ENCODE results near the gene FAIM2. TPM values are rescaled to one million over a fixed set of nuclear protein-coding genes. Genes with fewer than 3 reads are reported as not detected.

FAIM2 gene
- total and polyA plus RNA-seq, 9 of the 15 experiments (the other 6 are each of a cell fraction or from before 2014, with no cell fraction given): 0.01 to 0.10 TPM; not detected in 7

GRCh38 chr12:49832836-49833421 is 70.8 kb downstream of the FAIM2 start (continued):
- TF ChIP-seq, protein P1, sequence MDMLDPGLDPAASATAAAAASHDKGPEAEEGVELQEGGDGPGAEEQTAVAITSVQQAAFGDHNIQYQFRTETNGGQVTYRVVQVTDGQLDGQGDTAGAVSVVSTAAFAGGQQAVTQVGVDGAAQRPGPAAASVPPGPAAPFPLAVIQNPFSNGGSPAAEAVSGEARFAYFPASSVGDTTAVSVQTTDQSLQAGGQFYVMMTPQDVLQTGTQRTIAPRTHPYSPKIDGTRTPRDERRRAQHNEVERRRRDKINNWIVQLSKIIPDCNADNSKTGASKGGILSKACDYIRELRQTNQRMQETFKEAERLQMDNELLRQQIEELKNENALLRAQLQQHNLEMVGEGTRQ (CRISPR knock-in tag; IDR thresholded peaks at IDR 0.05): no peak
- TF ChIP-seq ZNF75A (CRISPR knock-in tag; IDR thresholded peaks at IDR 0.05): no peak
- TF ChIP-seq ZNF589 (CRISPR knock-in tag; IDR thresholded peaks at IDR 0.05; ENCODE audit: low read depth): peak; percentile 78; the same call in 1 of the 2 replicates
- no peak for TF ChIP-seq ZNF561 (CRISPR knock-in tag; conservative IDR thresholded peaks at IDR 0.05)
- TF ChIP-seq ZNF3 (CRISPR knock-in tag; IDR thresholded peaks at IDR 0.05): no peak
- TF ChIP-seq ATF3 (IDR thresholded peaks at IDR 0.05): peak; percentile 95
- no peak for TF ChIP-seq ATF3 (CRISPR knock-in tag; conservative IDR thresholded peaks at IDR 0.05)
- no peak for TF ChIP-seq SRSF3 (IDR thresholded peaks at IDR 0.05; ENCODE audit: insufficient read depth, low read length)
- TF ChIP-seq SMAD2 (IDR thresholded peaks at IDR 0.05; ENCODE audit: low read depth, low read length): no peak
- TF ChIP-seq ZNF740 (CRISPR knock-in tag; IDR thresholded peaks at IDR 0.05): no peak
- TF ChIP-seq ZNF740 (tag; IDR thresholded peaks at IDR 0.05): no peak
- TF ChIP-seq PRMT5 (CRISPR knock-in tag; IDR thresholded peaks at IDR 0.05): no peak
- TF ChIP-seq CHCHD3 (CRISPR knock-in tag; IDR thresholded peaks at IDR 0.05): no peak
- no peak for TF ChIP-seq MAFK (IDR thresholded peaks at IDR 0.05; ENCODE audit: low read length)
- no peak for TF ChIP-seq KHSRP (IDR thresholded peaks at IDR 0.05)
- TF ChIP-seq RBBP5 (IDR thresholded peaks at IDR 0.05; ENCODE audit: borderline replicate concordance, insufficient read depth, low read length, poor library complexity, severe bottlenecking): no peak
- no peak for TF ChIP-seq NR2C2 (CRISPR knock-in tag; IDR thresholded peaks at IDR 0.05)
- TF ChIP-seq NR2C2 (tag; IDR thresholded peaks at IDR 0.05): peak; percentile 19; the same call in 1 of the 2 replicates
- TF ChIP-seq MEIS2 (IDR thresholded peaks at IDR 0.05; ENCODE audit: partially characterized antibody): no peak
- no peak for TF ChIP-seq ZNF354B (CRISPR knock-in tag; IDR thresholded peaks at IDR 0.05)
- TF ChIP-seq CBX8 (IDR thresholded peaks at IDR 0.05; ENCODE audit: borderline replicate concordance, extremely low read depth, low read depth, low read length, poor library complexity, severe bottlenecking): no peak
- TF ChIP-seq L3MBTL2 (IDR thresholded peaks at IDR 0.05): 0 out of 2 replicates have a peak, but pooled peaks have one; percentile 17
- TF ChIP-seq ZNF212 (CRISPR knock-in tag; IDR thresholded peaks at IDR 0.05): no peak
- no peak for TF ChIP-seq ZNF23 (CRISPR knock-in tag; IDR thresholded peaks at IDR 0.05)
- TF ChIP-seq ZNF274 (IDR thresholded peaks at IDR 0.05; ENCODE audit: borderline replicate concordance, low read depth, low read length): no peak
- peak in 1 of 2 experiments; percentile 19; a peak in 2 of 4 replicates for TF ChIP-seq TRIM24 (IDR thresholded peaks at IDR 0.05)
- TF ChIP-seq CEBPG (CRISPR knock-in tag; IDR thresholded peaks at IDR 0.05): peak; percentile 90
- TF ChIP-seq CEBPG (tag; conservative IDR thresholded peaks at IDR 0.05 in 1 of 2, IDR thresholded peaks at IDR 0.05 in 1 of 2): peak; percentile 92 to 98
- TF ChIP-seq SMARCA5 (IDR thresholded peaks at IDR 0.05): no peak
- TF ChIP-seq ZNF175 (CRISPR knock-in tag; IDR thresholded peaks at IDR 0.05; ENCODE audit: low read depth): peak; percentile 70; the same call in 1 of the 2 replicates
